Effector CD8-positive, alpha-beta T cell (primary cell): ENCODE data around the gene SF3B1.
"Not testable (repeated sequence)": the region's sequence is repeated elsewhere in the genome, so short reads cannot be mapped to it uniquely, and the experiment has no call there.

ENCODE experiments used
- DNase-seq: peaks from one replicate; lab custom pipeline; 2025; lab: John Stamatoyannopoulos, UW

SF3B1 gene

DNA sequence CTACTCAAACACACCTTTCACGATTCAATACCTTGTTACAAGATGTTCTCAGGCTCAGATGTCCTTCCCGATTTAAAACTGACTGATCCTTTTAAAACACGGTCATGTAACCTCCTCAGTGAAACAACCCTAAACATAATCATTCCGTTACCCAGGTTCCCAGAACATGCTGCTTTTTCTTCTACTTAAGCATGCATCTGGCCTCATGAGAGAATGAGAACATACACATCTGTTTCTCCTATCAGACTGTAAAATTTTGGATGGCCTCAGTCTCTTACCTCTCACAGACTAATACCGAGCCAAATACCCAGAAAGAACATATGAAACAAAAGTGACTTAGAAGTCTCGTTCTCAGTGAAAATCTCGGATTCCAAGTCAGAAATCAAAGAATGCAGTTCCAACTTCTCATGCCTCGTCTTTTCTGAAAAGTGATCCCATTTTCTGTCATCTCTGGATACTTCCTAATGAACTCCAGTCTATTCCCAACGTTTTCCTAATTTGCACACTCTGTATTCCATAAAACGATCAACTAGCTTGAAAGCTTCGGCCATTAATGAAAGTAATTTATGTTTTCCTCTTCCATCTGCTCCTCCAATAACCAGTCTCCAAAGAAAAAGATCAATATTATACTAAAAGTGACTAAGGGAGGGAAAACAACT lies 919 bp downstream of the SF3B1 start:
- DNase-seq = no peak

DNA sequence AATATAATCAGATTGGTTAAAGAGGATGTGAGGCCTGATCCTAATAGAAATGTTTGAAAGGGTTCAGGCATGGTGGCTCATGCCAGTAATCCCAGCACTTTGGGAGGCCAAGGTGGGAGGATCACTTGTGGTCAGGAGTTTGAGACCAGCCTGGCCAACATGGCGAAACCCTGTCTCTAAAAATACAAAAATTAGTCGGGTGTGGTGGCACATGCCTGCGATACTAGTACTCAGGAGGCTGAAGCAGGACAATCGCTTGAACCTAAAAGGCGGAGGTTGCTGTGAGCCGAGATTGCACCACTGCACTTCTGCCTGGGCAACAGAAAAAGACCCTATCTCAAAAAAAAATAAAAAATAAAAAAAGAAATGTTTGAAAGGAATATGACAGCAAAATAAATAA lies 2.3 kb downstream of the SF3B1 start:
- DNase-seq = not testable (repeated sequence)

- no peak for DNase-seq
Observed at GRCh38 chr2:197431858-197432257, 3.0 kb downstream of the SF3B1 start.

- no peak for DNase-seq
Observed at GRCh38 chr2:197427986-197428385, 6.8 kb downstream of the SF3B1 start.

GRCh38 chr2:197426723-197427603 lies 7.9 kb downstream of the SF3B1 start:
- DNase-seq = no peak

- DNase-seq = no peak
Observed at GRCh38 chr2:197425550-197425949, 9.3 kb downstream of the SF3B1 start.

- DNase-seq = no peak
Observed at GRCh38 chr2:197423307-197423706, 11.5 kb downstream of the SF3B1 start.

DNA sequence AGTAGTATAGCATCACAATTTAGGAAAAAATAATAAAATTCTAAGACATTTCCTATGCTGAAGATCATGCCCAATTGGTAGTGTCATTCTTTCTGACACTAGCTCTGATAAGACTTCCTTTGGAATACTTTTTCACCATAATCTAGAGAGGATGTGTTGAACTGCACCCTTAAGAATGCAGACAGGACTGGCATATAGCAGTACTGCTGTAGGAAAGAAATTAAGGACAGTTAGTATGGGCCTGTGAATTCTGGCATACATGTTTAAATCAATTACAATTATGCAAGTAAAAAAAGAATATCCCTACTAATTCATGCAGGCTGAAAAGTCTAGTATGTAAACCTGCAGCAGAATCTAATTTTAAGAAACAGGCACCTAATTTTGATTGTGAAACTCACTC lies 15.4 kb downstream of the SF3B1 start:
- no peak for DNase-seq

DNA sequence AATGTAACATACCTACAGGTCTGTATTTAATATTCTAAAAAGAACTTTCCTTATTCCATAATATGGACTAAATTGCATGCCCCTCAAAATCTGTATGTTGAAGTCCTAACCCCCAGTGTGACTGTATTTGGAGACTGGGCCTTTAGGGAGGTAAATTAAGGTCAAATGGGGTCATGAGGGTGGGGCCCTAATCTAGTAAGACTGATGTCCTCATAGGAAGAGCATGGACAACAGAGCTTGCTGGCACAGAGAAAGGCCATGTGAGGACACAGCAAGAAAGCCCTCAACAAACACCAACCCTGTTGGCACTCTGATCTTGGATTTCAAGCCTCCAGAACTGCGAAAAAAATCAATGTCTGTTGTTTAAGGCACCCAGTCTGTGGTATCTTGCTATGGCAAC lies 18.6 kb downstream of the SF3B1 start:
- no peak for DNase-seq

- no peak for DNase-seq
Observed at GRCh38 chr2:197414515-197414914, 20.3 kb downstream of the SF3B1 start.

- DNase-seq = no peak
Observed at GRCh38 chr2:197414039-197414438, 20.8 kb downstream of the SF3B1 start.

DNA sequence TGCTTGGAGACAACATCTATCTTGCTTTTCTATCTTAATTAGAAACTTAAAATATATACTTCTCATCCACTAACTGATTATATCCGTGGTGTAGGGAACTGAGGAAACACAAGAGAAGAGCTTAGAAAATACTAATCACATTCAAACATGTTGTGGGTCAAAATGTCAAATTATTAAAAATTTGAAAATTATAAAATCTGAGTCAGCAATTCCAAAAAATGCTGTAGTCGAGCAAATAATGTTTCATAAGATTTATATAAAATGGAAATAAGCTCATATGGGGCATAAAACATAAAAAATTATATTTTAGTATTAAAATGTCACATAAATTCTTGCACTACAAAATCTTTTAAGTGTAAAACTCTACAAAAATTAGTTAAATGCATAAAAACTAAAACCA lies 29.2 kb downstream of the SF3B1 start:
- DNase-seq = no peak

DNA sequence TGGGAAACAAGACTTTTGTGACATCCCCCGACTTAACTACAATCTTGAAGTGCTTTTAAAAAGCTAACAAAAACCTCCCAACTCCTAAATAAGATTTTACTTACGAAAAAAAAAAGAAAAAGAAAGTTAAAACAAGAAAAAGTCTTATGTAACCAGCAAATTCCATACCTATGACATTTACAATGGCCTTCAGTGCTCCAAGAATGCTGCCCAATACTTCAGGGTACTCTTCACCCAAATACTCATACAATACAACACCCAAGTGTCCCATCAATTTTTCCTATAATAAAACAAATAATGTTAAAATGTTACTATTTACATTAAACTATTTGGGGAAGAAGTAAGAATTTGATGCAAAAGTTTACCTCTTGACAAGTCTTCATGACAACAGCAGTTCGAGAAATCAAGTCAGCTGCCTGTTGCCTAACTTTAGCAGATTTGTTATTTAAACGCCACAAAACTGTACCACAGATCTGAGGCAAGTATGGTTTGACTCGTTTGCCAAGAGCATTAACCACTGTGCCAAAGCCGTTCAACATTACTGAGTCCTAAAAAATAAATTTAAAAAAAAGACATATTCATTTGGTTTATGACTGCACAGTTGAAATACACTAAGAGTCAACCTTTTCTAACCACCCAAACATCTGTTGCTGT lies 34.8 kb downstream of the SF3B1 start:
- no peak for DNase-seq

DNA sequence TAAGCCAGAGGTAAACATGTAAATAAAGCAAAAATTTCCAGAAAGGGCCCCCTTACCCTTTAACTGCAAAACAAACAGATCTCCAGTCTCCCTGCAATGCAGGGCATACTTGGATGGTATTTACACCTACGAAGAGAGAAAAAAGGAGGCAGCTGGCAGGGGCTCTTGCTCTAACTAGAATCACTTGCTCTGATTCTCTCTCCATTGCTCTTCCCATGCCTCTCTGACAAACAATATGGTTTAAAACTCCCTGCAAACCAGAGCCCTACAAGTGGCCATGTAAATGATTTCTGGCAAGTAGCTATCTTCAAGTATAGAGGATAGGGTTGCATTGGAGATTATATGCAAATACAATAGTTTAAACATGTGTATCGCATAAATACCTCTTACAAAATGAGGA lies 35.9 kb downstream of the SF3B1 start:
- no peak for DNase-seq

GRCh38 chr2:197391220-197391717 lies 43.6 kb downstream of the SF3B1 start:
- no peak for DNase-seq

GRCh38 chr2:197388866-197389587 lies 45.8 kb downstream of the SF3B1 start:
- no peak for DNase-seq

DNA sequence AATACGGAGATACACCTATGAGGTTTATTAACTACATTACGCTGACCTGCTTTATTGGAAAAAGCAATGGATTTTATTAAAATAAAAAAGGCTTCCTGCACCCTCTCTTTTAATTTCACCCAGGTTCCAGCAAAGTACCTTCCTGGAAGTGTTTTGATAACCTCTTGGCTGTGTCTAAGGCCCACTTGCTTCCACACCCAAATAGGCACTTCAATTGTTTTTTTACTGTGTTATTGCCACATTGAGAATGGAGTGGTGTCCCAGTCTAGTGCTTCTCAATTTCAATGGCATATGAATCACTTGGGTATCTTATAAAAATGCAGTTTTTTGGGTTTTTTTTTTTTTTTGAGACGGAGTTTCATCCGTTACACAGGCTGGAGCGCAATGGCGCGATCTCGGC lies 47.6 kb downstream of the SF3B1 start:
- no peak for DNase-seq

DNA sequence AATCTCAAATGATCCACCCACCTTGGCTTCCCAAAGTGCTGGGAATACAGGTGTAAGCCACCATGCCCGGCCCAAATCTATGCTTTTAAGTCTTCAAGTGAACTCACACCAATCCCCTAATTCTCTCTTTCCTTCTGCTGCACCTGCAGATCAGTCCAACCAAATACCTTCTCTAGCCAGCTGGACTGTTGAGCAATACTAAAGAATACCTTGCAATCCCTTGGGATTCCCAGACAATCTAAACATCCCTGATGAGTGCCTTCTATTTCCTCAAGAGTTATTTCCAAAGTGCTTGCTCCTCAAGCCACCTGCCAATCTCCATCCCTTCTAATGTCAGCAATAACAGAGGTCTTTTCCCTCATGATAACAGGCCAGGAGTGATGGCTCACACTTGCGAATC lies 48.6 kb downstream of the SF3B1 start:
- no peak for DNase-seq

- DNase-seq = no peak
Observed at GRCh38 chr2:197383825-197384224, 51.0 kb downstream of the SF3B1 start.

GRCh38 chr2:197381641-197382040 lies 53.2 kb downstream of the SF3B1 start:
- DNase-seq = no peak

- not testable (repeated sequence) for DNase-seq
Observed at GRCh38 chr2:197379918-197380309, 54.9 kb downstream of the SF3B1 start.

DNA sequence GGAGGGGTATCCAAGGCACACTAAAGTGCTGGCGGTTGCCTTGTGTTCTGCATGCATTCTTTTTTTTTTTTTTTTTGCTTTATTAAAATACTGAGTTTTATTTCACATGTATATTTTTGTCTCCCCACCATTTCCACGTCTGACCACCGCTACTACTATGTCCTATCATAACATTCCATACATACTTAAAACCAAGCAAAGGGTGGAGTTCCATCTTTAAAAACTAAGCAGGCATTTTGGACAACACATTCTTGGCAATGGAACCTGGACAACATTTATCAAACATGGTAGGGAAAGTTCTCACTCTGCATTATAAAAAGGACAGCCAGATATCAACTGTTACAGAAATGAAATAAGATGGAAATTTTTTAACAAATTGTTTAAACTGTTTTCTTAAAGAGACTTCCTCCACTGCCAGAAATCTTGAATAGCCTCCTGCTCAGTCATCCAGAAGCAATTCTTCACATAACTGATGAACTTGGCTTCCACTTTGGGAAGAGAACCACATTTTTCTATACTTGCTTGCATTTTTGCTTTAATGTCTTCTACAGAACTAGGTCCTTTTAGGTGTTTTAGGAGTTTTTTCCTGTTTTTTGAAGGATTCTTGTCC lies 55.4 kb downstream of the SF3B1 start:
- DNase-seq = not testable (repeated sequence)
